Esophagus muscularis mucosa (tissue), 4 donors: ENCODE measurements around the gene CTDP1. TPM values are rescaled to one million over a fixed set of nuclear protein-coding genes. Genes with fewer than 3 reads are reported as not detected.
"Not testable (repeated sequence)": the region's sequence is repeated elsewhere in the genome, so short reads cannot be mapped to it uniquely, and the experiment has no call there.

ENCODE experiments used
- DNase-seq: peaks from one replicate; pipeline ENCODE4 v3.0.0-alpha.2; 2017; ENCODE audit errors: extremely low spot score
- H3K27ac ChIP-seq, 4 donors: fragments of 200-600 bp; sonication (generic); replicated peaks in 1 of 4; 1 replicate in 3 of 4; 2 replicates in 1 of 4; pipeline ENCODE4 v1.5.1; 2016 to 2019; ENCODE audit warnings: mild to moderate bottlenecking in 1 of 4
- H3K27me3 ChIP-seq, 4 donors: fragments of 200-600 bp; sonication (generic); one replicate each; pipeline versions ENCODE4 v1.5.1 to v1.6.0; 2016 to 2019
- H3K36me3 ChIP-seq, 4 donors: fragments of 200-600 bp; sonication (generic); one replicate each; pipeline ENCODE4 v1.5.1; 2016 to 2019
- H3K4me1 ChIP-seq, 4 donors: fragments of 200-600 bp; sonication (generic); one replicate each; pipeline ENCODE4 v1.5.1; 2016 to 2019
- H3K4me3 ChIP-seq, 4 donors: fragments of 200-600 bp; sonication (generic); 1 replicate in 2 of 4; 2 replicates in 2 of 4; pipeline ENCODE4 v1.5.1; 2016 to 2019; ENCODE audit warnings: mild to moderate bottlenecking in 4 of 4, moderate library complexity in 1 of 4
- H3K9me3 ChIP-seq, 4 donors: fragments of 200-600 bp; sonication (generic); 1 replicate in 3 of 4; 2 replicates in 1 of 4; pipeline ENCODE4 v1.5.1; 2016 to 2019
- EP300 ChIP-seq: sonication (generic); formaldehyde crosslinking; IDR thresholded peaks from one replicate; pipeline ENCODE4 v1.6.1; 2017; ENCODE audit warnings: antibody characterized with exemption
- POLR2A ChIP-seq: fragments of 450-650 bp; IDR thresholded peaks from one replicate; pipeline ENCODE4 v1.6.1; 2017; ENCODE audit warnings: antibody characterized with exemption, moderate library complexity, mild to moderate bottlenecking, low read depth
- POLR2AphosphoS5 ChIP-seq, 2 donors: sonication (generic); formaldehyde crosslinking; IDR thresholded peaks; one replicate each; pipeline ENCODE4 v1.6.1; 2017; ENCODE audit warnings: antibody characterized with exemption in 2 of 2
- WGBS: methylation state at CpG from one replicate; pipeline ENCODE4 v1.1.5; 2018; 5-methylcytosine and 5-hydroxymethylcytosine counted together
- intact Hi-C: fragments of 100-400 bp; cut with DNase I; formaldehyde crosslinking; loops from one replicate; pipeline ENCODE4 v1.15.1; 2023
- total RNA-seq, 4 donors: library from RNA; depleted of rRNA; stranded (reverse); fragments of >200 nt; gene quantifications; one replicate each; pipeline versions ENCODE4 v1.1.0 to v1.2.1, GENCODE V29; 2016
- TF ChIP-seq, protein P1 (sequence below), 3 experiments: fragments of 200-600 bp in 2 of 3; fragments of 450-650 bp in 1 of 3; sonication (generic) in 2 of 3; IDR thresholded peaks; one replicate each; pipeline ENCODE4 v1.5.1; 2017 to 2019; ENCODE audit warnings: antibody characterized with exemption in 3 of 3, mild to moderate bottlenecking in 2 of 3, moderate library complexity in 1 of 3

The CTDP1 gene
- total RNA-seq, 4 donors from 2014 or later, result 22.0 to 28.5 (median 24.5) TPM

DNA sequence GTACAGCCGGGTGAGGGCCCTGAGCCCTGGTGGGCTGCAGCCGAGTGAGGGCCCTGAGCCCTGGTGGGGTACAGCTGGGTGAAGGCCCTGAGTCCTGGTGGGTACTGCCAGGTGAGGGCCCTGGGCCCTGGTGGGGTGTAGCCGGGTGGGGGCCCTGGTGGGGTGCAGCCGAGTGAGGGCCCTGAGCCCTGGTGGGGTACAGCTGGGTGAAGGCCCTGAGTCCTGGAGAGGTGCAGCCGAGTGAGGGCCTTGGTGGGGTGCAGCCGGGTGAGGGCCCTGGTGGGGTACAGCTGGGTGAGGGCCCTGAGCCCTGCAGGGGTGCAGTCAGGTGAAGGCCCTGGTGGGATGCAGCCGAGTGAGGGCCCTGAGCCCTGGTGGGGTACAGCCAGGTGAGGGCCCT is 37.5 kb downstream of the CTDP1 start:
- intact Hi-C loops, result no loop called here

DNA sequence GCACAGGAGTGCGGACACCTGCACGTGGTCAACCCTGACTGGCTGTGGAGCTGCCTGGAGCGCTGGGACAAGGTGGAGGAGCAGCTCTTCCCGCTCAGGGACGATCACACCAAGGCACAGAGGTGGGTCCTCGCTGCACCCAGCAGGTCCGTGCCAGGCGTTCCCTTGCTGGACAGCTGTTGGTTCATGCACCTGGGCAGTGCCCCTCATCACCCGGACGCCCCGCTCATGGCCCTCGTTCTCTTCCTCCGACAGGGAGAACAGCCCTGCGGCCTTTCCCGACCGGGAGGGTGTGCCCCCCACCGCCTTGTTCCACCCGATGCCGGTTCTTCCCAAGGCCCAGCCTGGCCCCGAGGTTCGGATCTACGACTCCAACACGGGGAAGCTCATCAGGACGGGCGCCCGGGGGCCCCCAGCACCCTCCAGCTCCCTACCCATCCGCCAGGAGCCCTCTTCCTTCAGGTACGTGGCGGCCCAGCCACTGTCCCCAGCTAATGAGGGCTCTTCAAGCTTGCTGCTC is 38.0 kb downstream of the CTDP1 start:
- Histone ChIP-seq H3K27ac (no peak overlapping the region), H3K4me3 (no peak overlapping the region), H3K4me1 (no peaks in the 10 kb centered on the region), H3K9me3 (no peaks in the 10 kb centered on the region), H3K36me3 (peaks cover 54 to 96% (median 91%) of the 10 kb centered on the region in 4 donors), H3K27me3 (no peaks in the 10 kb centered on the region)
- intact Hi-C loops, result no loop called here
- TF ChIP-seq POLR2A (no peak), EP300 (no peak), POLR2AphosphoS5 (IDR thresholded peaks at IDR 0.05) (no peak)
- TF ChIP-seq, protein P1, sequence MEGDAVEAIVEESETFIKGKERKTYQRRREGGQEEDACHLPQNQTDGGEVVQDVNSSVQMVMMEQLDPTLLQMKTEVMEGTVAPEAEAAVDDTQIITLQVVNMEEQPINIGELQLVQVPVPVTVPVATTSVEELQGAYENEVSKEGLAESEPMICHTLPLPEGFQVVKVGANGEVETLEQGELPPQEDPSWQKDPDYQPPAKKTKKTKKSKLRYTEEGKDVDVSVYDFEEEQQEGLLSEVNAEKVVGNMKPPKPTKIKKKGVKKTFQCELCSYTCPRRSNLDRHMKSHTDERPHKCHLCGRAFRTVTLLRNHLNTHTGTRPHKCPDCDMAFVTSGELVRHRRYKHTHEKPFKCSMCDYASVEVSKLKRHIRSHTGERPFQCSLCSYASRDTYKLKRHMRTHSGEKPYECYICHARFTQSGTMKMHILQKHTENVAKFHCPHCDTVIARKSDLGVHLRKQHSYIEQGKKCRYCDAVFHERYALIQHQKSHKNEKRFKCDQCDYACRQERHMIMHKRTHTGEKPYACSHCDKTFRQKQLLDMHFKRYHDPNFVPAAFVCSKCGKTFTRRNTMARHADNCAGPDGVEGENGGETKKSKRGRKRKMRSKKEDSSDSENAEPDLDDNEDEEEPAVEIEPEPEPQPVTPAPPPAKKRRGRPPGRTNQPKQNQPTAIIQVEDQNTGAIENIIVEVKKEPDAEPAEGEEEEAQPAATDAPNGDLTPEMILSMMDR (IDR thresholded peaks at IDR 0.05), result no peak
- WGBS, result 96% methylated on average over 22 of the region's 29 CpGs
- no peak for DNase-seq

More for the DNA sequence above, 37.5 kb downstream of the CTDP1 start:
- TF ChIP-seq POLR2A, result no peak
- TF ChIP-seq, protein P1 (IDR thresholded peaks at IDR 0.05), result no peak
- TF ChIP-seq POLR2AphosphoS5 (IDR thresholded peaks at IDR 0.05), result no peak
- TF ChIP-seq EP300, result no peak
- Histone ChIP-seq H3K4me3 (no peak overlapping the region), H3K27ac (no peak overlapping the region), H3K4me1 (no peaks in the 10 kb centered on the region), H3K27me3 (no peaks in the 10 kb centered on the region), H3K36me3 (peaks cover 54 to 96% (median 89%) of the 10 kb centered on the region in 4 donors), H3K9me3 (no peaks in the 10 kb centered on the region)
- WGBS, result 90% methylated on average over 5 of the region's 7 CpGs
- no peak for DNase-seq

DNA sequence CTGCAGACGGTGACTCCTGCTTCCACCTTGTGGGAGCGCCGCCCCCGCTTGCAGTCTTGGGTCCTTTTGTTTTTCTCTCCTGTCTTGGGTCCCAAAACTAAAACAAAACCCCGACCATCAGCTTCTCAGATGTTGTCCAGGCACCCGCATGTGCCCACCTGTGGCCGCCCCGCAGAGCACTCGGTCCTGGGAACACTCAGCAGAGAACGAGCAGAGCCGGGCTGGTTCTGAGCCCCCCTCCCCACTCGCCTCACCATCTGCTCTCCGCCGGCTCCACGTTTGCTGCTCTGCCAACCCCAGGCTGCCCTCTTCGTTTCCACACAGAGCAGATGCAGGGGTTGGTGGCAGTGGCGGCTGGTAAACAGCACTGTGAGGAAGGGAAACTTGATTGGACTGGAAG is 38.5 kb downstream of the CTDP1 start:
- DNase-seq, result no peak
- Histone ChIP-seq H3K4me3 (no peak overlapping the region), H3K9me3 (no peaks in the 10 kb centered on the region), H3K4me1 (no peaks in the 10 kb centered on the region), H3K36me3 (peaks cover 54 to 96% (median 93%) of the 10 kb centered on the region in 4 donors), H3K27ac (no peak overlapping the region), H3K27me3 (no peaks in the 10 kb centered on the region)
- intact Hi-C loops, result no loop called here
- TF ChIP-seq POLR2AphosphoS5 (IDR thresholded peaks at IDR 0.05) (no peak), EP300 (no peak), POLR2A (no peak)
- TF ChIP-seq, protein P1 (IDR thresholded peaks at IDR 0.05), result no peak
- WGBS, result 96% methylated on average over 16 of the region's 17 CpGs

DNA sequence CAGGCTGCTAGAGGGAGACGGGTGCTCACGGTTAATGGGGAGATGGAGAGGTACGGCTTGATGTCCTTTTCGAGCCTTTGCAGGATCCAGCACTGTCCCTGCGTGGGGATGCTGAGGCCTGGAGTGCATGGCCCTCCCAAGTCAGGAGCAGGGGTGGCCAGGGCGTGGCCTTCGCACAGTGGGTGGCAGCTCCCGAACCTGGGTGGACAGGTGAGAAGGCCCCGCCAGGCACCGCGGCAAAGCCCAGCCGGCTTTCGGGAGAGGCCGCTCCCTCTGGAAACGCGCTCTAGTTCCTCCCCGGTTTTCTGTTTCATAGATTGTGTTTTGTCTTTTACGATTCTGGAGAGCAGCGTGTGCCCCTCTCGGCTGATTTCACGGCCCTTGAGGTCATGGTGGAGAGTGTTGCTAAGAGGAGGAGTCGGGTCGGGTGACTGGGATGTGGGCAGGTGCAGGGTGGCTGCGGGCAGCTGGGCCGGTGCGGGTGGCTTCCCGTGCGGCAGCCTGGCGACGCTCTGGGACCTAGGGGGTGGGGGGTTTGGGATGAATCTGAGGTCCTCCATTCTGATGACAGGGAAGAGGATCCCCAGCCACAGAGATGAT is 39.4 kb downstream of the CTDP1 start:
- Histone ChIP-seq H3K36me3 (peaks cover 47 to 96% (median 89%) of the 10 kb centered on the region in 4 donors), H3K4me1 (no peaks in the 10 kb centered on the region), H3K27me3 (no peaks in the 10 kb centered on the region), H3K27ac (no peak overlapping the region), H3K9me3 (no peaks in the 10 kb centered on the region), H3K4me3 (no peak overlapping the region)
- WGBS, result 92% methylated on average over 21 of the region's 30 CpGs
- intact Hi-C loops, result no loop called here
- no peak for DNase-seq
- TF ChIP-seq EP300, result no peak
- TF ChIP-seq POLR2AphosphoS5 (IDR thresholded peaks at IDR 0.05), result no peak
- no peak for TF ChIP-seq POLR2A
- TF ChIP-seq, protein P1 (IDR thresholded peaks at IDR 0.05), result no peak

DNA sequence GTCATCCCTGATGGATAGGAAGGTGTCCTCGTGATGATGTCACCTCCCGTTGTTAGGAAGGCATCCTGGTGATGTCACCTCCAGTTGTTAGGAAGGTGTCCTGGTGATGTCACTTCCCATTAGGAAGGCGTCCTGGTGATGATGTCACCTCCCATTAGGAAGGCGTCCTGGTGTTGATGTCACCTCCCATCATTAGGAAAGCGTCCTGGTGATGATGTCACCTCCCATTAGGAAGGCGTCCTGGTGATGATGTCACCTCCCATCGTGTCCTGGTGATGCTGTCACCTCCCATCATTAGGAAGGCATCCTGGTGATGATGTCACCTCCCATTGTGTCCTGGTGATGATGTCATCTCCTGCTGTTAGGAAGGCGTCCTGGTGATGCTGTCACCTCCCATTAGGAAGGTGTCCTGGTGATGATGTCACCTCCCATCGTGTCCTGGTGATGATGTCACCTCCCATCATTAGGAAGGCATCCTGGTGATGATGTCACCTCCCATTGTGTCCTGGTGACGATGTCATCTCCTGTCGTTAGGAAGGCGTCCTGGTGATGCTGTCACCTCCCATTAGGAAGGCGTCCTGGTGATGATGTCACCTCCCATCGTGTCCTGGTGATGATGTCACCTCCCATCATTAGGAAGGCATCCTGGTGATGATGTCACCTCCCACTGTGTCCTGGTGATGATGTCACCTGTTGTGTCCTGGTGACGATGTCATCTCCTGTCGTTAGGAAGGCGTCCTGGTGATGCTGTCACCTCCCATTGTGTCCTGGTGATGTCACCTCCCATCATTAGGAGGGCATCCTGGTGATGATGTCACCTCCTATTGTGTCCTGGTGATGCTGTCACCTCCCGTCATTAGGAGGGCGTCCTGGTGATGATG is 40.1 kb downstream of the CTDP1 start:
- H3K27ac ChIP-seq, intact Hi-C loops, DNase-seq, H3K4me1 ChIP-seq, H3K4me3 ChIP-seq, H3K9me3 ChIP-seq, H3K27me3 ChIP-seq: not testable (repeated sequence)
- H3K36me3 ChIP-seq, result peaks cover 42 to 96% (median 86%) of the 10 kb centered on the region in 4 donors
- 87% methylated on average over 6 of the region's 19 CpGs for WGBS
